ENCODE results near the gene TLR9. TPM values are rescaled to one million over a fixed set of nuclear protein-coding genes. Genes with fewer than 3 reads are reported as not detected.

TLR9 gene
- total and polyA plus RNA-seq, 2 donors from 2014 or later = 0.94 TPM; not detected in 1

DNA sequence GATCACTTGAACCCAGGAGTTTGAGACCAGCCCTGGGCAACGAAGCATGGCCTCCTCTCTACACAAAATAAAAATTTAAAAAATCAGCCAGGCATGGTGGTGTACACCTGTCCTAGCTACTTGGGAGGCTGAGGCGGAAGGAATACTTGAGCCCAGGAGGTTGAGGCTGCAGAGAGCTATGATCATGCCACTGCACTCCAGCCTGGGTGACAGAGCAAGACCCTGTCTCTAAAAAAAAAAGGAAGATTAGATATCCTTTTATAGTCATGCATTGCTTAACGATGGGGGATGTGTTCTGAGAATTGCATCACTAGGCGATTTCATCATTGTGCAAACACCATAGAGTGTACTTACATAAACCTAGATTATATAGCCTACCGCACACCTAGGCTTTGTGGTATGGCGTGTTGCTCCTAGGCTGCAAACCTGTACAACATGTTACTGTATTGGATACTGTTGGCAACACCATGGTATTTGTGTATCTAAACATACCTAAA is 14.8 kb downstream of the TLR9 start:
- FAIRE-seq = no peak
- intact Hi-C loops (cut with DNase I) = no loop called here

GRCh38 chr3:52210037-52210436 is 15.4 kb downstream of the TLR9 start:
- intact Hi-C loops (cut with DNase I) = no loop called here
- FAIRE-seq = no peak

More for the DNA sequence above, 14.8 kb downstream of the TLR9 start:
- peaks cover 17 to 83% (median 71%) of the 10 kb centered on the region in 3 donors for H3K36me3 ChIP-seq (ENCODE audit: control insufficient read depth in 2 of 3, insufficient read depth in 3 of 3, low read length in 3 of 3)
- no peaks in the 10 kb centered on the region for H3K9me3 ChIP-seq (ENCODE audit: control insufficient read depth in 2 of 3, insufficient read depth in 1 of 3, low read length in 3 of 3)
- TF ChIP-seq, protein P1, sequence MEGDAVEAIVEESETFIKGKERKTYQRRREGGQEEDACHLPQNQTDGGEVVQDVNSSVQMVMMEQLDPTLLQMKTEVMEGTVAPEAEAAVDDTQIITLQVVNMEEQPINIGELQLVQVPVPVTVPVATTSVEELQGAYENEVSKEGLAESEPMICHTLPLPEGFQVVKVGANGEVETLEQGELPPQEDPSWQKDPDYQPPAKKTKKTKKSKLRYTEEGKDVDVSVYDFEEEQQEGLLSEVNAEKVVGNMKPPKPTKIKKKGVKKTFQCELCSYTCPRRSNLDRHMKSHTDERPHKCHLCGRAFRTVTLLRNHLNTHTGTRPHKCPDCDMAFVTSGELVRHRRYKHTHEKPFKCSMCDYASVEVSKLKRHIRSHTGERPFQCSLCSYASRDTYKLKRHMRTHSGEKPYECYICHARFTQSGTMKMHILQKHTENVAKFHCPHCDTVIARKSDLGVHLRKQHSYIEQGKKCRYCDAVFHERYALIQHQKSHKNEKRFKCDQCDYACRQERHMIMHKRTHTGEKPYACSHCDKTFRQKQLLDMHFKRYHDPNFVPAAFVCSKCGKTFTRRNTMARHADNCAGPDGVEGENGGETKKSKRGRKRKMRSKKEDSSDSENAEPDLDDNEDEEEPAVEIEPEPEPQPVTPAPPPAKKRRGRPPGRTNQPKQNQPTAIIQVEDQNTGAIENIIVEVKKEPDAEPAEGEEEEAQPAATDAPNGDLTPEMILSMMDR (IDR thresholded peaks at IDR 0.05; ENCODE audit: borderline replicate concordance, extremely low read depth, insufficient read depth) = no peak
- H3K4me3 ChIP-seq (ENCODE audit: low read length in 3 of 3) = no peak overlapping the region
- H3K27ac ChIP-seq (ENCODE audit: low read depth in 2 of 2, low read length in 2 of 2) = no peak overlapping the region
- H3K4me1 ChIP-seq (ENCODE audit: control insufficient read depth in 2 of 3, insufficient read depth in 2 of 3, low read depth in 1 of 3, low read length in 3 of 3) = no peaks in the 10 kb centered on the region
- DNase-seq = no peak
- H3K9ac ChIP-seq (ENCODE audit: low read length in 3 of 3) = no peak overlapping the region
- H3K27me3 ChIP-seq (ENCODE audit: control insufficient read depth, insufficient read depth, low read length) = no peaks in the 10 kb centered on the region

DNA sequence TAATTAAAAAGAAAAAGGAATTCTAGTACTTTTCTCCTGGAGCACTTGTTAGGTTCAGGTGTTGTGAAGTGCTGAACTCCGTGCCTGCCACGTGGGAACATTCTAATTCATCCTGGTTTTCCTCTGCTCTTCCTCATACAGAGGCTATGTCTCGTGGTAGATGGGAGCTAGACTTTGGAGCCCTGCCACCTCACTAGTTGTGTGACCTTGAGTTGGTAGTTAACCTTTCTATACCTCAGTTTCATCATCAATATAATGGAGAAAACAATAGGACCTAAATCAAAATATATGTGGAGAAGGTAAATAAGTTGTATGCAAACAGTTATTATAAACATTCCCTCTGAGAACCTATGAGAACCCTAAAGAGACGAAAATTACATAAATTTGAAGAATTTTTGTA is 16.9 kb downstream of the TLR9 start:
- DNase-seq = no peak
- intact Hi-C loops (cut with DNase I) = no loop called here
- H3K36me3 ChIP-seq (ENCODE audit: control insufficient read depth in 2 of 3, insufficient read depth in 3 of 3, low read length in 3 of 3) = peaks cover 19 to 84% (median 75%) of the 10 kb centered on the region in 3 donors
- TF ChIP-seq, protein P1 (IDR thresholded peaks at IDR 0.05; ENCODE audit: borderline replicate concordance, extremely low read depth, insufficient read depth) = no peak
- H3K27ac ChIP-seq (ENCODE audit: low read depth in 2 of 2, low read length in 2 of 2) = no peak overlapping the region
- FAIRE-seq = no peak
- no peaks in the 10 kb centered on the region for H3K4me1 ChIP-seq (ENCODE audit: control insufficient read depth in 2 of 3, insufficient read depth in 2 of 3, low read depth in 1 of 3, low read length in 3 of 3)
- H3K27me3 ChIP-seq (ENCODE audit: control insufficient read depth, insufficient read depth, low read length) = no peaks in the 10 kb centered on the region
- no peaks in the 10 kb centered on the region for H3K9me3 ChIP-seq (ENCODE audit: control insufficient read depth in 2 of 3, insufficient read depth in 1 of 3, low read length in 3 of 3)
- H3K4me3 ChIP-seq (ENCODE audit: low read length in 3 of 3) = no peak overlapping the region
- H3K9ac ChIP-seq (ENCODE audit: low read length in 3 of 3) = no peak overlapping the region

More at GRCh38 chr3:52210037-52210436, 15.4 kb downstream of the TLR9 start:
- no peak overlapping the region for H3K9ac ChIP-seq (ENCODE audit: low read length in 3 of 3)
- no peak for DNase-seq
- H3K27ac ChIP-seq (ENCODE audit: low read depth in 2 of 2, low read length in 2 of 2) = no peak overlapping the region
- no peak overlapping the region for H3K4me3 ChIP-seq (ENCODE audit: low read length in 3 of 3)
- no peaks in the 10 kb centered on the region for H3K27me3 ChIP-seq (ENCODE audit: control insufficient read depth, insufficient read depth, low read length)
- H3K4me1 ChIP-seq (ENCODE audit: control insufficient read depth in 2 of 3, insufficient read depth in 2 of 3, low read depth in 1 of 3, low read length in 3 of 3) = no peaks in the 10 kb centered on the region
- peaks cover 17 to 83% (median 73%) of the 10 kb centered on the region in 3 donors for H3K36me3 ChIP-seq (ENCODE audit: control insufficient read depth in 2 of 3, insufficient read depth in 3 of 3, low read length in 3 of 3)
- no peaks in the 10 kb centered on the region for H3K9me3 ChIP-seq (ENCODE audit: control insufficient read depth in 2 of 3, insufficient read depth in 1 of 3, low read length in 3 of 3)
- TF ChIP-seq, protein P1 (IDR thresholded peaks at IDR 0.05; ENCODE audit: borderline replicate concordance, extremely low read depth, insufficient read depth) = no peak

All from kidney (tissue), 14 donors.